Measurements from ENCODE around the gene DYNLL1. TPM values are rescaled to one million over a fixed set of nuclear protein-coding genes. Genes with fewer than 3 reads are reported as not detected.
"Not testable (repeated sequence)": the region's sequence is repeated elsewhere in the genome, so short reads cannot be mapped to it uniquely, and the experiment has no call there.

DYNLL1 gene
- total and polyA plus RNA-seq, 5 donors from 2014 or later: 99.0 to 692 (median 521) TPM

DNA sequence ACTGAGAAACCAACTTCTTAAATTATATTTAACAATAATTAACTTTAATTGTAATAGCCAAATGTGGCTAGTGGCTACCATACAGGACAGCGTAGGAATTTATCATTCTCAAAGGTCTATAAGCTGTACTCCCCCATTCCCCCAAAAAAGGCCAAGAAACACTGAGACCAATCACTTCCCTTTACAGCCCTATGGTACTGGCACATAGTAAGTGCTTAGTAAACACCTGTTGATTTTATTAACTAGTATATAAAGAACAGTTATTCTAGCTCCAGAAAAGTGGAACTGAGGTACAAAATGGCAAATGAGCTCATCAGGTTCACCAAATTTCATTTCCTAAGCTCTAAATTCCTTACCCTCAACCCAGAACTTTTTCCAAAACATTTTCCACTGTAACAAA, 20.3 kb upstream of the DYNLL1 start:
- Histone ChIP-seq H3K36me3 (ENCODE audit: control insufficient read depth, insufficient read depth, low read length) (no peaks in the 10 kb centered on the region), H3K27ac (ENCODE audit: insufficient read depth, low read length, poor library complexity, severe bottlenecking) (no peak overlapping the region), H3K9me3 (ENCODE audit: control insufficient read depth in 2 of 2, low read length in 2 of 2) (no peaks in the 10 kb centered on the region), H3K27me3 (ENCODE audit: control insufficient read depth, insufficient read depth, low read length) (no peaks in the 10 kb centered on the region), H3K4me3 (ENCODE audit: low read depth, low read length) (no peak overlapping the region), H3K4me1 (ENCODE audit: control insufficient read depth, insufficient read depth, low read length, poor library complexity, severe bottlenecking) (no peaks in the 10 kb centered on the region)
- Mint-ChIP-seq H3K4me3 (no peak overlapping the region), H3K27me3 (peaks cover 5% of the 10 kb centered on the region), H3K27ac (no peak overlapping the region), H3K9me3 (no peaks in the 10 kb centered on the region), H3K36me3 (no peaks in the 10 kb centered on the region), H3K4me1 (peaks cover 0 to 13% (median 8%) of the 10 kb centered on the region in 4 donors)
- DNase-seq (no peak), ATAC-seq (ENCODE audit: low read depth in 2 of 2) (no peak)

DNA sequence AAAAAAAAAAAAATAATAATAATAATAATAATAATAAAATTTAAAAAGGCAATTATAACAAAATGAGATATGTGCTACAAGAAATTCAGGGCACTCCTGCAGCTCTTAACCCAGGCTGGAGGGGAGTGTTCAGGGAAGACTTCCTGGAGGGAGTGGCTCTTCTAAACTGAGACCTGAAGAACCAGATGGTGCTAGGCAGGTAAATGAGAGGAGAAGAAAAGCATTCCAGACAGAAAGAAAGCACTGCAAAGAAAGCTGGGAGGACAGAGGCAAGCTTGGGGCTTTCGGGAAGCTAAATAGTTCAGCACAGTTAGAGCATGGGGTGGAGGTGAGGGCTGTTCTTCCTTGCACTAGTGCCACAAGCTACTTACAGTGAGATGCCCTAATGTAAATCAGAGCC, 16.5 kb upstream of the DYNLL1 start:
- Mint-ChIP-seq H3K27ac (peak overlapping the region in 1 of 3 donors; percentile 45), H3K9me3 (no peaks in the 10 kb centered on the region), H3K4me3 (no peak overlapping the region), H3K4me1 (peaks cover 0 to 7% (median 3%) of the 10 kb centered on the region in 4 donors), H3K27me3 (no peaks in the 10 kb centered on the region), H3K36me3 (no peaks in the 10 kb centered on the region)
- no peaks in the 10 kb centered on the region for H3K4me1 ChIP-seq (ENCODE audit: control insufficient read depth, insufficient read depth, low read length, poor library complexity, severe bottlenecking)
- no peaks in the 10 kb centered on the region for H3K36me3 ChIP-seq (ENCODE audit: control insufficient read depth, insufficient read depth, low read length)
- DNase-seq (no peak), ATAC-seq (ENCODE audit: low read depth in 2 of 2) (no peak)
- H3K9me3 ChIP-seq (ENCODE audit: control insufficient read depth in 2 of 2, low read length in 2 of 2): no peaks in the 10 kb centered on the region
- H3K27ac ChIP-seq (ENCODE audit: insufficient read depth, low read length, poor library complexity, severe bottlenecking): no peak overlapping the region
- H3K4me3 ChIP-seq (ENCODE audit: low read depth, low read length): no peak overlapping the region
- no peaks in the 10 kb centered on the region for H3K27me3 ChIP-seq (ENCODE audit: control insufficient read depth, insufficient read depth, low read length)

DNA sequence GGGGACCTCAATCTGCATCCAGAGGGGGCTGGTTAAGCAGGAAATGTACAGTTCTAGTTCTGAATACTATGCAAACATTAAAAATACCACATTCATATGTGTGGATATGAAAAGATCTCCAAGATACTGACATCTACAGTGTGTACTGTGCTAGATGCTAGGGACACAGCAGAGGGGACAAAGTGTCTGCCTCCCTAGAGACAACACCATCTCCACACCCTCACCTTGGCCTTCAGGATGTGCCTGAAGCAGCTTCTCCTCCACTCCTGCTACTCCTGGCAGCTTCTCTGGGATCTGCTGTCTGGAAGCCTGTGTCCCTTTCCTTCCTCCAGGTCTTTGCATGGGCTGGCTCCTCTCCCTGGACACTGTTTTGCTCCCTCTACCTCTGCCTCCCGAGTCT, 15.7 kb upstream of the DYNLL1 start:
- no peak overlapping the region for H3K27ac ChIP-seq (ENCODE audit: insufficient read depth, low read length, poor library complexity, severe bottlenecking)
- H3K36me3 ChIP-seq (ENCODE audit: control insufficient read depth, insufficient read depth, low read length): no peaks in the 10 kb centered on the region
- DNase-seq (no peak), ATAC-seq (ENCODE audit: low read depth in 2 of 2) (no peak)
- no peaks in the 10 kb centered on the region for H3K36me3 Mint-ChIP-seq
- no peak overlapping the region for H3K4me3 Mint-ChIP-seq
- no peaks in the 10 kb centered on the region for H3K9me3 ChIP-seq (ENCODE audit: control insufficient read depth in 2 of 2, low read length in 2 of 2)
- no peaks in the 10 kb centered on the region for H3K27me3 Mint-ChIP-seq
- peaks cover 0 to 7% (median 3%) of the 10 kb centered on the region in 4 donors for H3K4me1 Mint-ChIP-seq
- H3K4me1 ChIP-seq (ENCODE audit: control insufficient read depth, insufficient read depth, low read length, poor library complexity, severe bottlenecking): no peaks in the 10 kb centered on the region
- H3K9me3 Mint-ChIP-seq: no peaks in the 10 kb centered on the region
- H3K27ac Mint-ChIP-seq: peak overlapping the region in 1 of 3 donors; percentile 45
- no peaks in the 10 kb centered on the region for H3K27me3 ChIP-seq (ENCODE audit: control insufficient read depth, insufficient read depth, low read length)
- no peak overlapping the region for H3K4me3 ChIP-seq (ENCODE audit: low read depth, low read length)

DNA sequence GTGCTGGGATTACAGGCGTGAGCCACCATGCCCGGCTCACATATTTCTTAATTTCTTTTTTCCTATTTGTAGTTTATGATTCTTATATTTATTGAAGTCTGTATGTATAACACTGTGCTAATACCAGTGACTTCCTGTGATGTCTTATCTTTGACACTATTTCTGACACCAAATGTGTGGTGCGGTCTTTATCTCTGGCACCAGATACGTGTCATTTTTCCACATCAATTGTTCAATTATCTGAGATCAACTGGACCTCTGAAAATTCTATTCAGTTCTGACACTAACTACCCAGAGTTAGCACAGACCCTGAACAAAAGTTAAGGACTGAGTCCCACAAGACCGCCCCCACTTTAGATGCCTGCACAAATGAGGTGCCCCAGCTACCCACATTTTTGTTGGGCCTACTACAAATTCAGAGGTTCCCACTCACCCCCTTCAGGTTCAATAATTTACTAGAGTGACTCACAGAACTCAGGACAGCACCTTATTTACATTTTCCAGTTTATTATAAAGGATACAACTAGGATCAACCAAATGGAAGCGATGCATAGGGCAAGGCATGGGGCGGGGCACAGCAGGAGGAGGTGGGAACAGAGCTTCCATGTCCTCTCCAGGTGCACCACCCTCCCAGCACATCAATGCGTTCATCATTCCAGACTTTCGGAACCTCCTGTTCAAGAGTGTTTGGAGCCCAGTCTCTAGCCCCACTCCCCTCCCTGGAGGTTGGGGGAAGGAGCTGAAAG, 14.7 kb upstream of the DYNLL1 start:
- ATAC-seq (ENCODE audit: low read depth in 2 of 2) (no peak), DNase-seq (no peak)
- peaks cover 0 to 4% (median 1%) of the 10 kb centered on the region in 4 donors for H3K4me1 Mint-ChIP-seq
- Histone ChIP-seq H3K27ac (ENCODE audit: insufficient read depth, low read length, poor library complexity, severe bottlenecking) (no peak overlapping the region), H3K4me1 (ENCODE audit: control insufficient read depth, insufficient read depth, low read length, poor library complexity, severe bottlenecking) (no peaks in the 10 kb centered on the region), H3K36me3 (ENCODE audit: control insufficient read depth, insufficient read depth, low read length) (no peaks in the 10 kb centered on the region), H3K9me3 (ENCODE audit: control insufficient read depth in 2 of 2, low read length in 2 of 2) (no peaks in the 10 kb centered on the region), H3K27me3 (ENCODE audit: control insufficient read depth, insufficient read depth, low read length) (no peaks in the 10 kb centered on the region), H3K4me3 (ENCODE audit: low read depth, low read length) (no peak overlapping the region)
- no peak overlapping the region for H3K4me3 Mint-ChIP-seq
- no peaks in the 10 kb centered on the region for H3K27me3 Mint-ChIP-seq
- no peaks in the 10 kb centered on the region for H3K9me3 Mint-ChIP-seq
- H3K36me3 Mint-ChIP-seq: no peaks in the 10 kb centered on the region
- no peak overlapping the region for H3K27ac Mint-ChIP-seq

DNA sequence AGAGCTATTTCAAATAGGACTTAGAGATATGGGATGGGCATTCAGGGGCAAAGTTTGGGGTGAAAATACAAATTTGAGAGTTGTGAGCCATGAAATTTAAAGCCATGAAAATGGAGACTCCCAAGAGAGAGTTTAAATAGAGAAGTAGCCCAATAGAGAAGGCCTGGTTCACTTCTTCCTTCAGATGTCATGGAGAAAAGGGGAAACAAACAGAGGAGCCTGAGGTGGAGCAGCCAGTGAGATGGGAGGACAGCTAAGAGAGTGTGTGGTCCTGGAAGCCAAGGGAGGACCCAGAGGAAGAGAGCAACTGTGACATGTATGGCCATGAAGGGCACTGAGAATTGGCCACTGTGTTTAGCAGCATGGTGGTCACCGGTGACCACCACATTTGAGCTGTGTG, 12.3 kb upstream of the DYNLL1 start:
- Histone ChIP-seq H3K4me1 (ENCODE audit: control insufficient read depth, insufficient read depth, low read length, poor library complexity, severe bottlenecking) (no peaks in the 10 kb centered on the region), H3K9me3 (ENCODE audit: control insufficient read depth in 2 of 2, low read length in 2 of 2) (no peaks in the 10 kb centered on the region), H3K27me3 (ENCODE audit: control insufficient read depth, insufficient read depth, low read length) (no peaks in the 10 kb centered on the region), H3K36me3 (ENCODE audit: control insufficient read depth, insufficient read depth, low read length) (no peaks in the 10 kb centered on the region), H3K4me3 (ENCODE audit: low read depth, low read length) (no peak overlapping the region), H3K27ac (ENCODE audit: insufficient read depth, low read length, poor library complexity, severe bottlenecking) (no peak overlapping the region)
- Mint-ChIP-seq H3K4me3 (no peak overlapping the region), H3K27me3 (no peaks in the 10 kb centered on the region), H3K36me3 (no peaks in the 10 kb centered on the region), H3K9me3 (no peaks in the 10 kb centered on the region), H3K27ac (peak overlapping the region in 1 of 3 donors; percentile 7), H3K4me1 (peaks cover 0 to 4% (median 1%) of the 10 kb centered on the region in 4 donors)
- ATAC-seq (ENCODE audit: low read depth in 2 of 2) (no peak), DNase-seq (no peak)

DNA sequence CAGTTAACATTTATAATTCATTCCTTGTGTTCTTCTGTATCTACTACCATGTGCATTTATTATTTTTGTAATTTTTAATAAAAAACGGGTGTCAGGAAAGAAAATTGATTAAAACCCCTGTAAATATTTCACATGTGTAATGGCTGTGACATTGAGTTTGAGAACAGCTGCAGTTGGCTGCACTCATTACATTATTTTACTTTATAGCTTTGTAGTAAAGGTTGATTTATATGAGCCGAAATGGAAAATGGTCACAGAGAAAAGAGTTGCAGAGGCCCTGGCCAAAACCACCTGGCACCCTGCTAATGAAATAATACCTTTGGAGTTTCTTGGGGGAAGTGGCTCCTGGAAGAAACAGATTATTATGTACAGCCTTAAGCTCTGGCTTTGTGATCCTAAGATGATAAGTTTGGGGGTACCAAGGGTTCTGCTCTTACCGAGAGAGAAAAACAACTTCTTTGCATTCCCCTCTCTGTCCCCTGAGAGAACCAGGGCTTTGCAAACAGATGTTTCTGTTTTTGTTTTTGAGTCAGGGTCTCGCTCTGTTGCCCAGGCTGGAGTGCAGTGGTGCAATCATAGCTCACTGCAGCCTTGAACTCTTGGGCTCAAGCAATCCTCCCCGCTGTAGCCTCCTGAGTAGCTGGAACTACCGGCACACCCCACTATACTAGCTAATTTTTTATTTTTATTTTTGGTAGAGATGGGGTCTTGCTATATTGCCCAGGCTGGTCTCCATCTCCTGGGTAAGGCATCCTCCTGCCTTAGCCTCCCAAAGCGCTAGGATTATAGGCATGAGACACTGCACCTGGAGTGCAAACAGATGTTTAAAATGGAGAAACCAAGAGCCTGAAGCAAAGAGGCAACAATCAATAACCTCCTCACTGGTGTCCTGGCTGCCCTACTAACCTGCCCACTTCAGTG, 9.7 kb upstream of the DYNLL1 start:
- no peak for ATAC-seq (ENCODE audit: low read depth in 2 of 2)
- DNase-seq: no peak
- no peak overlapping the region for H3K4me3 ChIP-seq (ENCODE audit: low read depth, low read length)
- no peaks in the 10 kb centered on the region for H3K9me3 ChIP-seq (ENCODE audit: control insufficient read depth in 2 of 2, low read length in 2 of 2)
- peak overlapping the region in 1 of 3 donors; percentile 5 for H3K27ac Mint-ChIP-seq
- no peaks in the 10 kb centered on the region for H3K4me1 ChIP-seq (ENCODE audit: control insufficient read depth, insufficient read depth, low read length, poor library complexity, severe bottlenecking)
- H3K9me3 Mint-ChIP-seq: peaks cover 0 to 2% (median 0%) of the 10 kb centered on the region in 7 donors
- peaks cover 0 to 4% (median 2%) of the 10 kb centered on the region in 4 donors for H3K4me1 Mint-ChIP-seq
- H3K36me3 ChIP-seq (ENCODE audit: control insufficient read depth, insufficient read depth, low read length): no peaks in the 10 kb centered on the region
- no peaks in the 10 kb centered on the region for H3K27me3 Mint-ChIP-seq
- H3K4me3 Mint-ChIP-seq: no peak overlapping the region
- no peaks in the 10 kb centered on the region for H3K27me3 ChIP-seq (ENCODE audit: control insufficient read depth, insufficient read depth, low read length)
- H3K36me3 Mint-ChIP-seq: no peaks in the 10 kb centered on the region
- no peak overlapping the region for H3K27ac ChIP-seq (ENCODE audit: insufficient read depth, low read length, poor library complexity, severe bottlenecking)

DNA sequence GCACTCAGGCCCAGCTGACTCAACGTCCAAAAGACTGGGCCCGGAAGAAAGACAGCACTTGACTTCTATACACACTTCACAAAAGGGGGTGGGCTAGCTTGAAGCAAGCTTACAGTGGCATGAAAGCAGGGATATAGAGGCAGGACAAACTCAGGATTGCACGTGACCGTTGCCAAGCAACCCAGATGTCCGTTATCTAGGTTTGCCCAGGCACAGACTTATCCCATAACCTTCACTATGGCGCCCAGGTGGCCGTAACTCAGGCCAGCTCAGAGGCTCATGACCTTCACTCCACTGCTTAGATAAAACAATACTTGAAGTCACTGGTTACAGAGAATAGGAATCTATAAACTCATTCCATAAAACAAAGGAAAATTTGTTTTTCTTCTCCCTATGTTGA, 8.4 kb upstream of the DYNLL1 start:
- ATAC-seq (ENCODE audit: low read depth in 2 of 2); H3K4me3 Mint-ChIP-seq; H3K9me3 Mint-ChIP-seq; H3K4me1 Mint-ChIP-seq; H3K27ac ChIP-seq (ENCODE audit: insufficient read depth, low read length, poor library complexity, severe bottlenecking); DNase-seq; H3K27me3 ChIP-seq (ENCODE audit: control insufficient read depth, insufficient read depth, low read length); H3K9me3 ChIP-seq (ENCODE audit: control insufficient read depth in 2 of 2, low read length in 2 of 2); H3K36me3 ChIP-seq (ENCODE audit: control insufficient read depth, insufficient read depth, low read length); H3K4me3 ChIP-seq (ENCODE audit: low read depth, low read length); H3K4me1 ChIP-seq (ENCODE audit: control insufficient read depth, insufficient read depth, low read length, poor library complexity, severe bottlenecking); H3K27ac Mint-ChIP-seq; H3K27me3 Mint-ChIP-seq; H3K36me3 Mint-ChIP-seq: not testable (repeated sequence)

All from CD4-positive, CD25-positive, alpha-beta regulatory T cell (primary cell).